ENCODE results near the gene SEMA6C.

The SEMA6C gene

DNA sequence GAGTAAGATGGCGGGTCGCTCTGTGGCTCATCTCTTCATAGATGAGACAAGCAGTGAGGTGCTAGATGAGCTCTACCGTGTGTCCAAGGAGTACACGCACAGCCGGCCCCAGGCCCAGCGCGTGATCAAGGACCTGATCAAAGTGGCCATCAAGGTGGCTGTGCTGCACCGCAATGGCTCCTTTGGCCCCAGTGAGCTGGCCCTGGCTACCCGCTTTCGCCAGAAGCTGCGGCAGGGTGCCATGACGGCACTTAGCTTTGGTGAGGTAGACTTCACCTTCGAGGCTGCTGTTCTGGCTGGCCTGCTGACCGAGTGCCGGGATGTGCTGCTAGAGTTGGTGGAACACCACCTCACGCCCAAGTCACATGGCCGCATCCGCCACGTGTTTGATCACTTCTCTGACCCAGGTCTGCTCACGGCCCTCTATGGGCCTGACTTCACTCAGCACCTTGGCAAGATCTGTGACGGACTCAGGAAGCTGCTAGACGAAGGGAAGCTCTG is 12.4 kb upstream of the SEMA6C start:
- H3K9me3 ChIP-seq (ENCODE audit: insufficient read depth, low read length): no peaks in the 10 kb centered on the region
- no peaks in the 10 kb centered on the region for H3K27me3 ChIP-seq (ENCODE audit: low read depth, low read length)
- TF ChIP-seq EZH2phosphoT487 (IDR thresholded peaks at IDR 0.05; ENCODE audit: low read depth): no peak
- TF ChIP-seq, protein P1, sequence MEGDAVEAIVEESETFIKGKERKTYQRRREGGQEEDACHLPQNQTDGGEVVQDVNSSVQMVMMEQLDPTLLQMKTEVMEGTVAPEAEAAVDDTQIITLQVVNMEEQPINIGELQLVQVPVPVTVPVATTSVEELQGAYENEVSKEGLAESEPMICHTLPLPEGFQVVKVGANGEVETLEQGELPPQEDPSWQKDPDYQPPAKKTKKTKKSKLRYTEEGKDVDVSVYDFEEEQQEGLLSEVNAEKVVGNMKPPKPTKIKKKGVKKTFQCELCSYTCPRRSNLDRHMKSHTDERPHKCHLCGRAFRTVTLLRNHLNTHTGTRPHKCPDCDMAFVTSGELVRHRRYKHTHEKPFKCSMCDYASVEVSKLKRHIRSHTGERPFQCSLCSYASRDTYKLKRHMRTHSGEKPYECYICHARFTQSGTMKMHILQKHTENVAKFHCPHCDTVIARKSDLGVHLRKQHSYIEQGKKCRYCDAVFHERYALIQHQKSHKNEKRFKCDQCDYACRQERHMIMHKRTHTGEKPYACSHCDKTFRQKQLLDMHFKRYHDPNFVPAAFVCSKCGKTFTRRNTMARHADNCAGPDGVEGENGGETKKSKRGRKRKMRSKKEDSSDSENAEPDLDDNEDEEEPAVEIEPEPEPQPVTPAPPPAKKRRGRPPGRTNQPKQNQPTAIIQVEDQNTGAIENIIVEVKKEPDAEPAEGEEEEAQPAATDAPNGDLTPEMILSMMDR (IDR thresholded peaks at IDR 0.05; ENCODE audit: low read depth, low read length): no peak
- no peak overlapping the region for H3K4me3 ChIP-seq (ENCODE audit: low read length)
- H3K9ac ChIP-seq (ENCODE audit: low read length): no peak overlapping the region
- H3K36me3 ChIP-seq (replicated peaks; ENCODE audit: low read depth, low read length): peaks cover 8% of the 10 kb centered on the region
- H3K4me2 ChIP-seq (ENCODE audit: low read length): no peak overlapping the region
- peaks cover 27% of the 10 kb centered on the region for H3K4me1 ChIP-seq (ENCODE audit: low read length)
- H3K27ac ChIP-seq (ENCODE audit: low read length): no peak overlapping the region
- no peak overlapping the region for H2AFZ ChIP-seq (ENCODE audit: low read depth, low read length)
- H4K20me1 ChIP-seq (ENCODE audit: insufficient read depth, low read length): no peaks in the 10 kb centered on the region
- no peaks in the 10 kb centered on the region for H3K79me2 ChIP-seq (ENCODE audit: low read length)

DNA sequence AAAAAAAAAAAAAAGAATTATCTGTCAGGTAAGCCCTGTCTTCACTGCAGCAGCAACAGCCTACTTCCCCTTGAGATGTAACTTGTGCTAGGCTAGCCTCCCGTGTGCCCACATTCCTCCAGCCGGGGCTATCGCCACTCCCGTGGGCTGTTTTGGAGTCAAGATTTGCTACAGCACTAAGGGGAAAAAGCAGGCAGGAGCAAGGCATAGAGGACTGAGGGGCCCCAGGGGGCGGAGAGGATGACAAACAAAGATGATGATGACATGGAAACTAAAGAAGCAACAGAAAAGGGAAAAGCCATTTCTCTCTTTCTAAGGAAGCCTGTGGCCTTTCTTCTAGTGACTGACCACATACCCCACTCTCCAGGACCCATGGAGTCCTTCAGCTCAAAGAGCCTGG is 11.9 kb upstream of the SEMA6C start:
- peaks cover 27% of the 10 kb centered on the region for H3K4me1 ChIP-seq (ENCODE audit: low read length)
- no peaks in the 10 kb centered on the region for H3K79me2 ChIP-seq (ENCODE audit: low read length)
- no peaks in the 10 kb centered on the region for H3K9me3 ChIP-seq (ENCODE audit: insufficient read depth, low read length)
- H3K27me3 ChIP-seq (ENCODE audit: low read depth, low read length): no peaks in the 10 kb centered on the region
- H3K27ac ChIP-seq (ENCODE audit: low read length): no peak overlapping the region
- H3K4me3 ChIP-seq (ENCODE audit: low read length): no peak overlapping the region
- no peak for TF ChIP-seq EZH2phosphoT487 (IDR thresholded peaks at IDR 0.05; ENCODE audit: low read depth)
- TF ChIP-seq, protein P1 (IDR thresholded peaks at IDR 0.05; ENCODE audit: low read depth, low read length): no peak
- H3K36me3 ChIP-seq (replicated peaks; ENCODE audit: low read depth, low read length): peaks cover 8% of the 10 kb centered on the region
- H4K20me1 ChIP-seq (ENCODE audit: insufficient read depth, low read length): no peaks in the 10 kb centered on the region
- no peak overlapping the region for H3K4me2 ChIP-seq (ENCODE audit: low read length)
- H3K9ac ChIP-seq (ENCODE audit: low read length): no peak overlapping the region
- H2AFZ ChIP-seq (ENCODE audit: low read depth, low read length): no peak overlapping the region

DNA sequence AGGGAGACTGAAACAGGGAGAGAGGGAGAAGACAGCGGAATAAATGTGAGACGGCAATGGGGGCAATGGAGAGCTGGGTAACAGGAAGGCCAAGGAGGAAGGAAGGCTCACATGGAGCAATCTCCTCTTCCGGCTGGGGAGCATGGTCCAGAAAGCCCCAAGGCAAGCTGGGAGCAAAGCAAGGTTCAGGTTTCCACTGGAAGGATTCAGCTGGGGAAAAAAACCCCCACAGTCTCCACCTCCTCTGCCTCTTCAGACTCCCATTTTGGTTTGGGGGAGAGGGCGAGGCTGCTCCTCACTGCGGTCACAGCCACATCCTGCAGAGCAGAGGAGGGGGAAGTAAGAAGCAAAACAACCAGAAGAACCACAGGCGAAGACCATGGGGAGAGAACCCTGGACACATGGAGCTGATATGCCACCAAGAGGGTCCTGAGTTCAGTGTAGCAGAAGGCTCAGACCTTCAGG is 10.7 kb upstream of the SEMA6C start:
- Histone ChIP-seq H3K4me3 (ENCODE audit: low read length) (peak overlapping the region; percentile 72), H3K4me2 (ENCODE audit: low read length) (peak overlapping the region; percentile 55)

DNA sequence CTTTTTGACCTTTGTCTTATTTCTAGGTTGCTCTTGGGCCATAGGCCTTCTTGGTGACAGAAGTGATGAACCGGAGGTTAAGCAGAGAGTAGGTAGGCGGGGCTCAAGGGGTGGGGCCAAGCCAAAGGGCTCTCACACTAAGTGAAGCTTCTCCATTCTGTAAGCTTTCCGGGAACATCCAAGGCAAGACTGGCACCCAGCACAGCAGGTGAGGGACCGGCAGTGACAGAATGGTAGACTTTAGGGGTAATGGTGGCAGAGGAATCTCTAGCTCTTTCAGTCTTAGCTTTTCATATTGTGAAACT is 10.0 kb upstream of the SEMA6C start, which contains the start of gene TNFAIP8L2:
TSS of gene TNFAIP8L2 (plus strand) at position 135 of the 305 bp plus-strand sequence. CDS start 2,049 bp downstream, outside the sequence.
- Histone ChIP-seq H3K9me3 (ENCODE audit: insufficient read depth, low read length) (no peaks in the 10 kb centered on the region), H3K4me2 (ENCODE audit: low read length) (peak within 1 kb of the TSS; percentile 55), H4K20me1 (ENCODE audit: insufficient read depth, low read length) (no peaks in the 10 kb centered on the region), H3K79me2 (ENCODE audit: low read length) (no peaks in the 10 kb centered on the region), H3K27ac (ENCODE audit: low read length) (peak within 1 kb of the TSS; percentile 19), H3K9ac (ENCODE audit: low read length) (peak within 1 kb of the TSS; percentile 31), H3K27me3 (ENCODE audit: low read depth, low read length) (no peaks in the 10 kb centered on the region), H2AFZ (ENCODE audit: low read depth, low read length) (peak within 1 kb of the TSS; percentile 43; the same call in 1 of the 2 replicates), H3K4me3 (ENCODE audit: low read length) (peak within 1 kb of the TSS; percentile 72), H3K36me3 (replicated peaks; ENCODE audit: low read depth, low read length) (peaks cover 6% of the 10 kb centered on the region), H3K4me1 (ENCODE audit: low read length) (peaks cover 27% of the 10 kb centered on the region)
- no peak for TF ChIP-seq EZH2phosphoT487 (IDR thresholded peaks at IDR 0.05; ENCODE audit: low read depth)
- TF ChIP-seq, protein P1 (IDR thresholded peaks at IDR 0.05; ENCODE audit: low read depth, low read length): no peak

More for the DNA sequence above, 10.7 kb upstream of the SEMA6C start:
- Histone ChIP-seq H3K9me3 (ENCODE audit: insufficient read depth, low read length) (no peaks in the 10 kb centered on the region), H2AFZ (ENCODE audit: low read depth, low read length) (no peak overlapping the region), H3K36me3 (replicated peaks; ENCODE audit: low read depth, low read length) (peaks cover 8% of the 10 kb centered on the region), H3K79me2 (ENCODE audit: low read length) (no peaks in the 10 kb centered on the region), H3K4me1 (ENCODE audit: low read length) (peaks cover 27% of the 10 kb centered on the region), H3K27me3 (ENCODE audit: low read depth, low read length) (no peaks in the 10 kb centered on the region), H3K9ac (ENCODE audit: low read length) (peak overlapping the region; percentile 31), H4K20me1 (ENCODE audit: insufficient read depth, low read length) (no peaks in the 10 kb centered on the region), H3K27ac (ENCODE audit: low read length) (peak overlapping the region; percentile 19)
- TF ChIP-seq EZH2phosphoT487 (IDR thresholded peaks at IDR 0.05; ENCODE audit: low read depth): no peak
- TF ChIP-seq, protein P1 (IDR thresholded peaks at IDR 0.05; ENCODE audit: low read depth, low read length): no peak

All from OCI-LY3 (cell line).